Parathyroid adenoma (tissue), 2 donors: ENCODE data around the gene LILRA2.
"Not testable (repeated sequence)": the region's sequence is repeated elsewhere in the genome, so short reads cannot be mapped to it uniquely, and the experiment has no call there.

Experiments used
- H2AFZ ChIP-seq: fragments of 300-600 bp; sonication (generic); one replicate; pipeline ENCODE4 v1.7.0; 2017; ENCODE audit warnings: antibody characterized with exemption, mild to moderate bottlenecking
- H3K27ac ChIP-seq: fragments of 300-600 bp; sonication (generic); one replicate; pipeline ENCODE4 v1.7.0; 2017
- H3K27me3 ChIP-seq: fragments of 300-600 bp; sonication (generic); one replicate; pipeline ENCODE4 v1.7.0; 2017; ENCODE audit warnings: low read length; ENCODE audit not compliant: control insufficient read depth, insufficient read depth
- H3K36me3 ChIP-seq: fragments of 300-600 bp; sonication (generic); one replicate; pipeline ENCODE4 v1.7.0; 2017; ENCODE audit warnings: low read length; ENCODE audit not compliant: control insufficient read depth, insufficient read depth
- H3K4me1 ChIP-seq: fragments of 300-600 bp; sonication (generic); one replicate; pipeline ENCODE4 v1.7.0; 2017; ENCODE audit warnings: control low read depth
- H3K4me2 ChIP-seq: fragments of 300-600 bp; sonication (generic); one replicate; pipeline ENCODE4 v1.7.0; 2017; ENCODE audit warnings: low read length
- H3K4me3 ChIP-seq: fragments of 300-600 bp; sonication (generic); one replicate; pipeline ENCODE4 v1.7.0; 2017; ENCODE audit warnings: low read depth, low read length
- H3K79me2 ChIP-seq: fragments of 300-600 bp; sonication (generic); one replicate; pipeline ENCODE4 v1.7.0; 2017; ENCODE audit warnings: control low read depth
- H3K9ac ChIP-seq: fragments of 300-600 bp; sonication (generic); one replicate; pipeline ENCODE4 v1.7.0; 2017; ENCODE audit warnings: mild to moderate bottlenecking
- H3K9me3 ChIP-seq: fragments of 300-600 bp; sonication (generic); one replicate; pipeline ENCODE4 v1.7.0; 2017; ENCODE audit warnings: low read length; ENCODE audit not compliant: control insufficient read depth
- TF ChIP-seq, protein P1 (sequence below): fragments of 300-600 bp; sonication (generic); IDR thresholded peaks from one replicate; pipeline ENCODE4 v1.7.0; 2017; ENCODE audit warnings: antibody characterized with exemption, mild to moderate bottlenecking
- donor health status: primary hyperparathyroidism.

LILRA2 gene

DNA sequence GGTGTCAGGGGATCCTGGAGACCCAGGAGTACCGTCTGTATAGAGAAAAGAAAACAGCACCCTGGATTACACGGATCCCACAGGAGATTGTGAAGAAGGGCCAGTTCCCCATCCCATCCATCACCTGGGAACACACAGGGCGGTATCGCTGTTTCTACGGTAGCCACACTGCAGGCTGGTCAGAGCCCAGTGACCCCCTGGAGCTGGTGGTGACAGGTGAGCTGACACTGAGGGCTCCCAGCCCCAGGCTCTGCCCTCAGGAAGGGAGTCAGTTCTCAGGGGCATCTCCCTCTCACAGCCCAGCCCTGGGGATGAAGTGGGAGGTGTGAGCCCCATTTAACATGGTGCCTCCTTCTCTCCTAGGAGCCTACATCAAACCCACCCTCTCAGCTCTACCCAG is 21.1 kb downstream of the LILRA2 start:
- Histone ChIP-seq H3K9ac (no peak overlapping the region), H3K4me1 (no peaks in the 10 kb centered on the region), H3K36me3 (no peaks in the 10 kb centered on the region), H3K79me2 (no peaks in the 10 kb centered on the region), H2AFZ (no peak overlapping the region), H3K27me3 (no peaks in the 10 kb centered on the region), H3K4me3 (no peak overlapping the region), H3K9me3 (no peaks in the 10 kb centered on the region), H3K27ac (no peak overlapping the region), H3K4me2 (no peak overlapping the region)
- TF ChIP-seq, protein P1, sequence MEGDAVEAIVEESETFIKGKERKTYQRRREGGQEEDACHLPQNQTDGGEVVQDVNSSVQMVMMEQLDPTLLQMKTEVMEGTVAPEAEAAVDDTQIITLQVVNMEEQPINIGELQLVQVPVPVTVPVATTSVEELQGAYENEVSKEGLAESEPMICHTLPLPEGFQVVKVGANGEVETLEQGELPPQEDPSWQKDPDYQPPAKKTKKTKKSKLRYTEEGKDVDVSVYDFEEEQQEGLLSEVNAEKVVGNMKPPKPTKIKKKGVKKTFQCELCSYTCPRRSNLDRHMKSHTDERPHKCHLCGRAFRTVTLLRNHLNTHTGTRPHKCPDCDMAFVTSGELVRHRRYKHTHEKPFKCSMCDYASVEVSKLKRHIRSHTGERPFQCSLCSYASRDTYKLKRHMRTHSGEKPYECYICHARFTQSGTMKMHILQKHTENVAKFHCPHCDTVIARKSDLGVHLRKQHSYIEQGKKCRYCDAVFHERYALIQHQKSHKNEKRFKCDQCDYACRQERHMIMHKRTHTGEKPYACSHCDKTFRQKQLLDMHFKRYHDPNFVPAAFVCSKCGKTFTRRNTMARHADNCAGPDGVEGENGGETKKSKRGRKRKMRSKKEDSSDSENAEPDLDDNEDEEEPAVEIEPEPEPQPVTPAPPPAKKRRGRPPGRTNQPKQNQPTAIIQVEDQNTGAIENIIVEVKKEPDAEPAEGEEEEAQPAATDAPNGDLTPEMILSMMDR: no peak

- H3K79me2 ChIP-seq, H2AFZ ChIP-seq, H3K36me3 ChIP-seq, H3K4me1 ChIP-seq, H3K4me3 ChIP-seq, H3K27me3 ChIP-seq, H3K27ac ChIP-seq, H3K9ac ChIP-seq, H3K9me3 ChIP-seq, H3K4me2 ChIP-seq: not testable (repeated sequence)
Observed at GRCh38 chr19:54595680-54596436, 22.3 kb downstream of the LILRA2 start.

- H2AFZ ChIP-seq: no peak overlapping the region
- no peak overlapping the region for H3K4me3 ChIP-seq
- H3K9ac ChIP-seq: no peak overlapping the region
- TF ChIP-seq, protein P1: no peak
- H3K27ac ChIP-seq: no peak overlapping the region
- no peaks in the 10 kb centered on the region for H3K27me3 ChIP-seq
- no peaks in the 10 kb centered on the region for H3K36me3 ChIP-seq
- H3K9me3 ChIP-seq: no peaks in the 10 kb centered on the region
- H3K79me2 ChIP-seq: no peaks in the 10 kb centered on the region
- no peak overlapping the region for H3K4me2 ChIP-seq
- H3K4me1 ChIP-seq: no peaks in the 10 kb centered on the region
Observed at GRCh38 chr19:54600212-54600611, 26.6 kb downstream of the LILRA2 start.

GRCh38 chr19:54606230-54606629 is 32.6 kb downstream of the LILRA2 start:
- TF ChIP-seq, protein P1: no peak
- Histone ChIP-seq H3K27me3 (no peaks in the 10 kb centered on the region), H3K4me2 (no peak overlapping the region), H3K36me3 (no peaks in the 10 kb centered on the region), H3K9me3 (no peaks in the 10 kb centered on the region), H3K4me1 (no peaks in the 10 kb centered on the region), H3K79me2 (no peaks in the 10 kb centered on the region), H3K4me3 (no peak overlapping the region), H2AFZ (no peak overlapping the region), H3K27ac (no peak overlapping the region), H3K9ac (no peak overlapping the region)

GRCh38 chr19:54606891-54607784 is 33.5 kb downstream of the LILRA2 start:
- H3K9ac ChIP-seq: no peak overlapping the region
- H3K79me2 ChIP-seq: no peaks in the 10 kb centered on the region
- no peak overlapping the region for H3K4me2 ChIP-seq
- no peaks in the 10 kb centered on the region for H3K27me3 ChIP-seq
- H3K9me3 ChIP-seq: no peaks in the 10 kb centered on the region
- no peak overlapping the region for H3K27ac ChIP-seq
- no peak overlapping the region for H3K4me3 ChIP-seq
- no peaks in the 10 kb centered on the region for H3K36me3 ChIP-seq
- TF ChIP-seq, protein P1: no peak
- no peaks in the 10 kb centered on the region for H3K4me1 ChIP-seq
- H2AFZ ChIP-seq: no peak overlapping the region
